H1 (cell line): ENCODE measurements around the gene DMAC2.

ENCODE experiments used
- HDAC6 ChIP-seq: IDR thresholded peaks from one replicate; pipeline ENCODE4 v1.7.1; 2012; ENCODE audit warnings: low read depth, mild to moderate bottlenecking, inconsistent platforms, low read length, moderate library complexity
- JUND ChIP-seq: IDR thresholded peaks from 2 replicates; pipeline ENCODE4 v1.6.1; 2011; ENCODE audit warnings: mild to moderate bottlenecking, improper control_type of control experiment, low read length
- POLR2AphosphoS5 ChIP-seq: IDR thresholded peaks from 2 replicates; pipeline ENCODE4 v1.6.1; 2011; ENCODE audit warnings: low read depth, low read length
- TF ChIP-seq, protein P1 (sequence below), 3 experiments: IDR thresholded peaks; 1 replicate in 2 of 3; 2 replicates in 1 of 3; pipeline versions ENCODE4 v1.5.1 to v1.6.1; 2011; ENCODE audit warnings: low read length in 3 of 3, mild to moderate bottlenecking in 3 of 3, inconsistent platforms in 2 of 3, low read depth in 1 of 3, moderate library complexity in 1 of 3; ENCODE audit not compliant: insufficient read depth in 1 of 3; ENCODE audit errors: control extremely low read depth in 1 of 3

GRCh38 chr19:41434450-41434849 is 5.3 kb downstream of the DMAC2 start:
- TF ChIP-seq, protein P1, sequence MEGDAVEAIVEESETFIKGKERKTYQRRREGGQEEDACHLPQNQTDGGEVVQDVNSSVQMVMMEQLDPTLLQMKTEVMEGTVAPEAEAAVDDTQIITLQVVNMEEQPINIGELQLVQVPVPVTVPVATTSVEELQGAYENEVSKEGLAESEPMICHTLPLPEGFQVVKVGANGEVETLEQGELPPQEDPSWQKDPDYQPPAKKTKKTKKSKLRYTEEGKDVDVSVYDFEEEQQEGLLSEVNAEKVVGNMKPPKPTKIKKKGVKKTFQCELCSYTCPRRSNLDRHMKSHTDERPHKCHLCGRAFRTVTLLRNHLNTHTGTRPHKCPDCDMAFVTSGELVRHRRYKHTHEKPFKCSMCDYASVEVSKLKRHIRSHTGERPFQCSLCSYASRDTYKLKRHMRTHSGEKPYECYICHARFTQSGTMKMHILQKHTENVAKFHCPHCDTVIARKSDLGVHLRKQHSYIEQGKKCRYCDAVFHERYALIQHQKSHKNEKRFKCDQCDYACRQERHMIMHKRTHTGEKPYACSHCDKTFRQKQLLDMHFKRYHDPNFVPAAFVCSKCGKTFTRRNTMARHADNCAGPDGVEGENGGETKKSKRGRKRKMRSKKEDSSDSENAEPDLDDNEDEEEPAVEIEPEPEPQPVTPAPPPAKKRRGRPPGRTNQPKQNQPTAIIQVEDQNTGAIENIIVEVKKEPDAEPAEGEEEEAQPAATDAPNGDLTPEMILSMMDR (IDR thresholded peaks at IDR 0.05; ENCODE audit: control extremely low read depth in 1 of 3, insufficient read depth in 1 of 3, low read depth in 1 of 3, low read length in 3 of 3), result no peak
- TF ChIP-seq HDAC6 (no peak), POLR2AphosphoS5 (no peak), JUND (no peak)
